HCT116 (cell line): ENCODE data around the gene C11orf21. TPM values are rescaled to one million over a fixed set of nuclear protein-coding genes. Genes with fewer than 3 reads are reported as not detected.

Source experiments
- ATAC-seq: fragments of 200-7000 bp; cut with Tn5 transposase; 2 replicates; pipeline ENCODE4 v1.9.1; 2020; ENCODE audit warnings: mild to moderate bottlenecking, moderate library complexity
- BruUV-seq: library from RNA; stranded (reverse); fragments of 400-500 nt; replicated peaks from 2 replicates; lab custom pipeline; 2021; lab: Mats Ljungman, UMichigan
- CTCF ChIA-PET: fragments of 300-600 bp; sonication (Branson Sonifier 250); formaldehyde crosslinking; loops from one replicate; lab custom pipeline; 2021; ENCODE audit warnings: antibody characterized with exemption; lab: Charles Lee
- POLR2A ChIA-PET: fragments of 300-600, 350-600 bp; sonication (Branson Sonifier 250); formaldehyde crosslinking; loops from one replicate; lab custom pipeline; 2021; ENCODE audit warnings: antibody characterized with exemption; lab: Charles Lee
- RAD21 ChIA-PET, 2 experiments: fragments of 300-600 bp; sonication (Branson Sonifier 250); formaldehyde crosslinking; loops; one replicate each; lab custom pipeline; 2023; ENCODE audit warnings: low total read pairs in 2 of 2; ENCODE audit not compliant: uncharacterized antibody in 2 of 2, unreplicated experiment in 2 of 2, low non-redundant PET in 1 of 2; lab: Charles Lee
- DNase-seq: peaks from one replicate; pipeline ENCODE4 v3.0.0-alpha.2; 2010; ENCODE audit warnings: low read depth, low spot score
- H2AFZ ChIP-seq: fragments of 200-600 bp; shearing (Covaris generic), sonication (generic); 2 replicates; pipeline ENCODE4 v1.6.1; 2017; ENCODE audit warnings: low read depth, mixed run types, mixed read lengths, antibody characterized with exemption, low read length; ENCODE audit not compliant: poor library complexity, severe bottlenecking
- H3K27ac ChIP-seq: 2 replicates; pipeline ENCODE4 v1.5.1; 2012; ENCODE audit warnings: low read depth, low read length
- H3K27me3 ChIP-seq: fragments of 200-600 bp; sonication (generic); 2 replicates; pipeline ENCODE4 v1.6.1; 2016; ENCODE audit warnings: mixed run types, low read length, mixed read lengths; ENCODE audit not compliant: insufficient read depth
- H3K36me3 ChIP-seq, 2 experiments: fragments of 200-500 bp in 1 of 2; fragments of 200-600 bp in 1 of 2; sonication (Bioruptor generic) in 1 of 2; sonication (generic) in 1 of 2; 2 replicates each; pipeline versions ENCODE4 v1.5.1 to v1.6.1; 2014 to 2016; ENCODE audit warnings: low read length in 2 of 2, inconsistent platforms in 1 of 2, mixed read lengths in 1 of 2, mixed run types in 1 of 2; ENCODE audit not compliant: insufficient read depth in 2 of 2, control insufficient read depth in 1 of 2
- H3K4me1 ChIP-seq, 2 experiments: fragments of 200-600 bp in 1 of 2; sonication (generic) in 1 of 2; 2 replicates each; pipeline versions ENCODE4 v1.5.1 to v1.6.1; 2012 to 2017; ENCODE audit warnings: low read length in 2 of 2, inconsistent platforms in 1 of 2, mild to moderate bottlenecking in 1 of 2, mixed read lengths in 1 of 2, mixed run types in 1 of 2, moderate library complexity in 1 of 2; ENCODE audit not compliant: insufficient read depth in 2 of 2, control insufficient read depth in 1 of 2
- H3K4me2 ChIP-seq: fragments of 200-600 bp; sonication (generic); 2 replicates; pipeline ENCODE4 v1.6.1; 2017; ENCODE audit warnings: mixed run types, low read length, mixed read lengths
- H3K4me3 ChIP-seq, 2 experiments: fragments of 200-600 bp in 1 of 2; sonication (generic) in 1 of 2; replicated peaks in 1 of 2; 2 replicates each; pipeline ENCODE4 v1.5.1; 2011 to 2016; ENCODE audit warnings: low read length in 2 of 2, control low read depth in 1 of 2, low read depth in 1 of 2, mild to moderate bottlenecking in 1 of 2, mixed read lengths in 1 of 2, mixed run types in 1 of 2
- H3K79me2 ChIP-seq: fragments of 200-600 bp; sonication (generic); 2 replicates; pipeline ENCODE4 v1.6.1; 2017; ENCODE audit warnings: mild to moderate bottlenecking, mixed run types, low read length, moderate library complexity, mixed read lengths; ENCODE audit not compliant: insufficient read depth
- H3K9ac ChIP-seq: fragments of 200-600 bp; sonication (generic); 2 replicates; pipeline ENCODE4 v1.6.1; 2016; ENCODE audit warnings: low read length, mixed read lengths
- H3K9me2 ChIP-seq: fragments of 200-600 bp; sonication (generic), shearing (Covaris generic); 2 replicates; pipeline ENCODE4 v1.6.1; 2017; ENCODE audit warnings: mixed run types, mild to moderate bottlenecking, moderate library complexity; ENCODE audit not compliant: insufficient read depth
- H3K9me3 ChIP-seq, 2 experiments: fragments of 200-500 bp in 1 of 2; fragments of 200-600 bp in 1 of 2; sonication (Bioruptor generic) in 1 of 2; sonication (generic) in 1 of 2; 2 replicates each; pipeline ENCODE4 v1.6.1; 2014 to 2017; ENCODE audit warnings: low read length in 2 of 2, mixed read lengths in 2 of 2, inconsistent platforms in 1 of 2, low read depth in 1 of 2, mild to moderate bottlenecking in 1 of 2, mixed run types in 1 of 2, moderate library complexity in 1 of 2; ENCODE audit not compliant: control insufficient read depth in 1 of 2, insufficient read depth in 1 of 2
- H4K20me1 ChIP-seq: fragments of 200-600 bp; sonication (generic), shearing (Covaris generic); 2 replicates; pipeline ENCODE4 v1.6.1; 2017; ENCODE audit warnings: mixed run types, mild to moderate bottlenecking, moderate library complexity; ENCODE audit not compliant: insufficient read depth
- CEBPB ChIP-seq: IDR thresholded peaks from 2 replicates; pipeline ENCODE4 v1.6.1; 2012; ENCODE audit warnings: low read depth
- EGR1 ChIP-seq: IDR thresholded peaks from 2 replicates; pipeline ENCODE4 v1.6.1; 2012; ENCODE audit warnings: low read depth
- ELF1 ChIP-seq: IDR thresholded peaks from 2 replicates; pipeline ENCODE4 v1.6.1; 2012; ENCODE audit warnings: low read depth, borderline replicate concordance
- EZH2 ChIP-seq: fragments of 200-600 bp; sonication (generic); IDR thresholded peaks from 2 replicates; pipeline ENCODE4 v1.6.1; 2017; ENCODE audit warnings: antibody characterized with exemption, mixed run types
- EZH2phosphoT487 ChIP-seq: fragments of 200-600 bp; IDR thresholded peaks from 2 replicates; pipeline ENCODE4 v1.6.1; 2018; ENCODE audit warnings: antibody characterized with exemption, borderline replicate concordance
- JUND ChIP-seq: IDR thresholded peaks from 2 replicates; pipeline ENCODE4 v1.6.1; 2012
- POLR2A ChIP-seq: IDR thresholded peaks from 2 replicates; pipeline ENCODE4 v1.7.0; 2011; ENCODE audit warnings: borderline replicate concordance; ENCODE audit not compliant: insufficient read depth, insufficient read length; ENCODE audit errors: extremely low read depth
- POLR2AphosphoS5 ChIP-seq: IDR thresholded peaks from 2 replicates; pipeline ENCODE4 v1.6.1; 2011; ENCODE audit warnings: mild to moderate bottlenecking, low read depth, low read length, moderate library complexity
- RAD21 ChIP-seq: IDR thresholded peaks from 2 replicates; pipeline ENCODE4 v1.6.1; 2012; ENCODE audit warnings: low read depth, mild to moderate bottlenecking
- SIN3A ChIP-seq: IDR thresholded peaks from 2 replicates; pipeline ENCODE4 v1.6.1; 2012; ENCODE audit warnings: low read depth
- SP1 ChIP-seq: IDR thresholded peaks from 2 replicates; pipeline ENCODE4 v1.6.1; 2012; ENCODE audit warnings: low read depth
- SRF ChIP-seq: IDR thresholded peaks from 2 replicates; pipeline ENCODE4 v1.6.1; 2012; ENCODE audit warnings: low read depth
- TCF7L2 ChIP-seq: IDR thresholded peaks from 2 replicates; pipeline ENCODE4 v1.7.0; 2011; ENCODE audit warnings: borderline replicate concordance, inconsistent platforms; ENCODE audit not compliant: insufficient read depth, insufficient read length; ENCODE audit errors: extremely low read depth
- YY1 ChIP-seq: IDR thresholded peaks from 2 replicates; pipeline ENCODE4 v1.6.1; 2011; ENCODE audit warnings: low read length, low read depth, moderate library complexity, mild to moderate bottlenecking; ENCODE audit not compliant: insufficient replicate concordance; ENCODE audit errors: extremely low read depth
- ZNF274 ChIP-seq: fragments of 200-500 bp; sonication (Bioruptor generic); IDR thresholded peaks from 2 replicates; pipeline ENCODE4 v1.6.1; 2014; ENCODE audit warnings: mild to moderate bottlenecking, low read depth, low read length, inconsistent platforms
- intact Hi-C: fragments of 100-400 bp; cut with micrococcal nuclease; formaldehyde crosslinking; loops from 2 replicates; pipeline ENCODE4 v1.10.0; 2022
- total RNA-seq: library from RNA; stranded (reverse); gene quantifications from one replicate; pipeline ENCODE4 v1.2.1, GENCODE V29; 2021; ENCODE audit not compliant: unreplicated experiment
- TF ChIP-seq, protein P1 (sequence below): IDR thresholded peaks from 2 replicates; pipeline ENCODE4 v1.6.1; 2012
- TF ChIP-seq, protein P2 (sequence below): IDR thresholded peaks from 2 replicates; pipeline ENCODE4 v1.6.1; 2012
- TF ChIP-seq, protein P3 (sequence below), 3 experiments: fragments of 200-600 bp in 1 of 3; sonication (generic) in 1 of 3; IDR thresholded peaks in 2 of 3; conservative IDR thresholded peaks in 1 of 3; 2 replicates each; pipeline ENCODE4 v1.5.1; 2012 to 2017; ENCODE audit warnings: low read depth in 2 of 3, low read length in 2 of 3, antibody characterized with exemption in 1 of 3, borderline replicate concordance in 1 of 3, control low read depth in 1 of 3, mild to moderate bottlenecking in 1 of 3, mixed read lengths in 1 of 3, mixed run types in 1 of 3, moderate library complexity in 1 of 3; ENCODE audit not compliant: insufficient read depth in 1 of 3

The C11orf21 gene
- total RNA-seq, 1 experiment from 2014 or later = not detected

DNA sequence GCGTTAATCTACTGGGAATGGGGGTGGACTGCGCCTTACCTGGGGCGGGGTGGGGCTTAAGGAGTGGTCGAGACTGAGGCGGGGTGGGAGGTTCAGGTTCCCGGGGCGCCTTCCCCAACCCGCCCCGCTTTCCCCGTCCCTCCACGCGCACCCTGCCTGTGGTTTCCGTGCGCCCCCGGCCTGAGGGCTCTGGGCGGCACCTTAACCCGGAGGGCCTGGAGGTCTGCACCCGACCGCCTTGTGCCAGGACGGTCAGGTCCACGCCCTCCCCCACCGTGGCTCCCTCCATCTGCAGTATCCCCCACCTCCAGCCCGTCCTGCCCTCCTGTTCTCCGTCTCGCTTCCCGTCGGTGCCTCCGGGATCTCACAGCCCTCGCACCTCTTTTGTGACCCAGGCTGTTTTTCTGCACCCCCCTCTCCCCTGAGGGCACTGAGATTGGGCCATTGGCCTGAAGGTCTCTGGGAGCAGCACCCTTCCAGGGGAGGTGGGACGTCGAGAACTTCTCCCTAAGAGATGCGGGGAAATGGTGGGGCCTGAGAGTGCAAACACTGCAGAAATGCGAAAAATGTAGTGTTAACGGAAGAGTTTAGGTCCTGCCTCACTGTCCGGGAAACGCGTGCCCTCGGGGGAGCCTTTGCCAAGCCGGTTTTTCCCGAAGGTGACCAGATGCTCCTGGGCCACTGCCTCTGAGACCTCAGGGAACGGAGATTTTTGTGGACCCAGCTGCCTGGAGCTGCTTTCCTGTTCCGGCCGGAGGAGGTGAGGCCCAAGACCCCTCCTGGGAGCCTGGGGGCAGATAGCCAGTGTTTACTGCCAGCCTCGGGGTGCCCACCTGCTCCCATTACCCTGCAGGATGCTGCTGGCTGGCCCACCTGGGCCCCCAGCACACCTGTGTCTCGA lies 30.1 kb downstream of the C11orf21 start:
- TF ChIP-seq POLR2A (no peak), EZH2 (no peak), TCF7L2 (no peak), ELF1 (no peak), RAD21 (no peak), JUND (no peak), EZH2phosphoT487 (no peak), YY1 (no peak), SIN3A (no peak), SP1 (no peak), SRF (no peak)
- no TSS peak for BruUV-seq
- ChIA-PET CTCF (no interaction called here), RAD21 (no interaction called here), POLR2A (no interaction called here)
- Histone ChIP-seq H3K4me1 (peaks cover 0 to 12% of the 10 kb centered on the region in 2 experiments; a peak in 2 of 4 replicates), H3K79me2 (no peaks in the 10 kb centered on the region), H3K4me3 (no peak overlapping the region), H3K9me2 (no peaks in the 10 kb centered on the region), H3K9ac (no peak overlapping the region), H3K27ac (no peak overlapping the region), H3K9me3 (no peaks in the 10 kb centered on the region), H2AFZ (no peak overlapping the region), H3K4me2 (no peak overlapping the region), H3K36me3 (no peaks in the 10 kb centered on the region), H3K27me3 (no peaks in the 10 kb centered on the region), H4K20me1 (no peaks in the 10 kb centered on the region)
- intact Hi-C loops = no loop called here
- no peak for DNase-seq
- ATAC-seq = no peak

DNA sequence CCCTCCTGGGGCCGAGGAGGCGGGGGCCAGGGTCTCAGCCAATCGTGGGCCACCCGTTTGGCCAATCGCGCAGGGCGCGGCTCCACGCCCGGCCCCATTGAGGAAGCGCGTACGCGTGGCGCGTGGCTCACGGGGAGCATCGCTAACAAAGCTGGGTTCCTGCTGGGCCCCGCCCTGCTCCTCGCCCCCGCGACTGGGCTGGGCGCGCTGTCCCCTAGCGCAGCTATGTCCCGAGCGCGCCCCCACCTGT lies 30.7 kb downstream of the C11orf21 start:
- POLR2A ChIA-PET = no interaction called here
- H3K79me2 ChIP-seq = no peaks in the 10 kb centered on the region
- peaks cover 0 to 12% of the 10 kb centered on the region in 2 experiments; a peak in 2 of 4 replicates for H3K4me1 ChIP-seq
- ATAC-seq (no peak), DNase-seq (no peak)
- RAD21 ChIA-PET = no interaction called here
- H3K27ac ChIP-seq = no peak overlapping the region
- H3K4me2 ChIP-seq = no peak overlapping the region
- H4K20me1 ChIP-seq = no peaks in the 10 kb centered on the region
- no peak overlapping the region for H2AFZ ChIP-seq
- CTCF ChIA-PET = no interaction called here
- intact Hi-C loops = no loop called here
- no TSS peak for BruUV-seq
- H3K9me3 ChIP-seq = no peaks in the 10 kb centered on the region
- no peak overlapping the region for H3K4me3 ChIP-seq
- H3K27me3 ChIP-seq = no peaks in the 10 kb centered on the region
- no peak overlapping the region for H3K9ac ChIP-seq
- no peaks in the 10 kb centered on the region for H3K9me2 ChIP-seq
- H3K36me3 ChIP-seq = no peaks in the 10 kb centered on the region
- TF ChIP-seq EGR1 = no peak
- no peak for TF ChIP-seq CEBPB
- TF ChIP-seq TCF7L2 = no peak
- no peak for TF ChIP-seq SP1
- no peak for TF ChIP-seq EZH2
- TF ChIP-seq, protein P1, sequence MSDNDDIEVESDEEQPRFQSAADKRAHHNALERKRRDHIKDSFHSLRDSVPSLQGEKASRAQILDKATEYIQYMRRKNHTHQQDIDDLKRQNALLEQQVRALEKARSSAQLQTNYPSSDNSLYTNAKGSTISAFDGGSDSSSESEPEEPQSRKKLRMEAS = no peak
- no peak for TF ChIP-seq ELF1
- no peak for TF ChIP-seq RAD21
- TF ChIP-seq EZH2phosphoT487 = no peak
- TF ChIP-seq, protein P2, sequence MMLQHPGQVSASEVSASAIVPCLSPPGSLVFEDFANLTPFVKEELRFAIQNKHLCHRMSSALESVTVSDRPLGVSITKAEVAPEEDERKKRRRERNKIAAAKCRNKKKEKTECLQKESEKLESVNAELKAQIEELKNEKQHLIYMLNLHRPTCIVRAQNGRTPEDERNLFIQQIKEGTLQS = no peak
- no peak for TF ChIP-seq YY1
- no peak for TF ChIP-seq SIN3A
- no peak for TF ChIP-seq POLR2AphosphoS5
- TF ChIP-seq, protein P3, sequence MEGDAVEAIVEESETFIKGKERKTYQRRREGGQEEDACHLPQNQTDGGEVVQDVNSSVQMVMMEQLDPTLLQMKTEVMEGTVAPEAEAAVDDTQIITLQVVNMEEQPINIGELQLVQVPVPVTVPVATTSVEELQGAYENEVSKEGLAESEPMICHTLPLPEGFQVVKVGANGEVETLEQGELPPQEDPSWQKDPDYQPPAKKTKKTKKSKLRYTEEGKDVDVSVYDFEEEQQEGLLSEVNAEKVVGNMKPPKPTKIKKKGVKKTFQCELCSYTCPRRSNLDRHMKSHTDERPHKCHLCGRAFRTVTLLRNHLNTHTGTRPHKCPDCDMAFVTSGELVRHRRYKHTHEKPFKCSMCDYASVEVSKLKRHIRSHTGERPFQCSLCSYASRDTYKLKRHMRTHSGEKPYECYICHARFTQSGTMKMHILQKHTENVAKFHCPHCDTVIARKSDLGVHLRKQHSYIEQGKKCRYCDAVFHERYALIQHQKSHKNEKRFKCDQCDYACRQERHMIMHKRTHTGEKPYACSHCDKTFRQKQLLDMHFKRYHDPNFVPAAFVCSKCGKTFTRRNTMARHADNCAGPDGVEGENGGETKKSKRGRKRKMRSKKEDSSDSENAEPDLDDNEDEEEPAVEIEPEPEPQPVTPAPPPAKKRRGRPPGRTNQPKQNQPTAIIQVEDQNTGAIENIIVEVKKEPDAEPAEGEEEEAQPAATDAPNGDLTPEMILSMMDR (IDR thresholded peaks at IDR 0.05 in 2 of 3, conservative IDR thresholded peaks at IDR 0.05 in 1 of 3; ENCODE audit: borderline replicate concordance in 1 of 3, insufficient read depth in 1 of 3, low read depth in 2 of 3, low read length in 2 of 3) = no peak
- TF ChIP-seq ZNF274 = no peak
- no peak for TF ChIP-seq SRF
